Neuronal stem cell (in vitro differentiated cells): Measurements from ENCODE around the gene PLEKHM3.

Experiments used
- DNase-seq: peaks from one replicate; pipeline ENCODE4 v3.0.0-alpha.2; 2013; ENCODE audit warnings: low spot score
- H2AFZ ChIP-seq: one replicate; pipeline ENCODE4 v1.6.1; 2013; ENCODE audit warnings: mild to moderate bottlenecking, low read length, inconsistent platforms
- H2AK5ac ChIP-seq: 2 replicates; pipeline ENCODE4 v1.6.1; 2013; ENCODE audit warnings: low read depth, mild to moderate bottlenecking, inconsistent platforms, low read length, moderate library complexity, mixed read lengths
- H2BK120ac ChIP-seq: 2 replicates; pipeline ENCODE4 v1.6.1; 2013; ENCODE audit warnings: low read depth, mild to moderate bottlenecking, inconsistent platforms, low read length, moderate library complexity, mixed read lengths
- H2BK12ac ChIP-seq: one replicate; pipeline ENCODE4 v1.6.1; 2013; ENCODE audit warnings: low read length, inconsistent platforms
- H2BK15ac ChIP-seq: 2 replicates; pipeline ENCODE4 v1.6.1; 2013; ENCODE audit warnings: mild to moderate bottlenecking, low read length, inconsistent platforms, mixed read lengths
- H2BK5ac ChIP-seq: one replicate; pipeline ENCODE4 v1.6.1; 2013; ENCODE audit warnings: inconsistent platforms, mild to moderate bottlenecking, low read length, moderate library complexity
- H3K14ac ChIP-seq: one replicate; pipeline ENCODE4 v1.6.1; 2013; ENCODE audit warnings: low read length, inconsistent platforms
- H3K18ac ChIP-seq: 2 replicates; pipeline ENCODE4 v1.6.1; 2013; ENCODE audit warnings: low read length, inconsistent platforms
- H3K23ac ChIP-seq: 2 replicates; pipeline ENCODE4 v1.6.1; 2013; ENCODE audit warnings: low read depth, mild to moderate bottlenecking, mixed read lengths, low read length, inconsistent platforms; ENCODE audit not compliant: poor library complexity
- H3K27ac ChIP-seq: replicated peaks from 3 replicates; pipeline ENCODE4 v1.5.1; 2013; ENCODE audit warnings: low read length, inconsistent platforms
- H3K27me3 ChIP-seq, 3 experiments: 2 replicates each; pipeline ENCODE4 v1.6.1; 2013; ENCODE audit warnings: low read length in 3 of 3, mild to moderate bottlenecking in 2 of 3, inconsistent platforms in 1 of 3, low read depth in 1 of 3, mixed read lengths in 1 of 3, moderate library complexity in 1 of 3; ENCODE audit not compliant: control insufficient read depth in 3 of 3, insufficient read depth in 3 of 3
- H3K36me3 ChIP-seq, 2 donors: replicated peaks in 1 of 2; 2 replicates each; pipeline ENCODE4 v1.6.1; 2013; ENCODE audit warnings: low read length in 2 of 2; ENCODE audit not compliant: control insufficient read depth in 2 of 2, insufficient read depth in 2 of 2
- H3K4ac ChIP-seq: 2 replicates; pipeline ENCODE4 v1.6.1; 2013; ENCODE audit warnings: inconsistent platforms, mild to moderate bottlenecking, low read length, moderate library complexity
- H3K4me1 ChIP-seq, 2 donors: 1 replicate in 1 of 2; 2 replicates in 1 of 2; pipeline ENCODE4 v1.6.1; 2013; ENCODE audit warnings: low read length in 2 of 2, low read depth in 1 of 2; ENCODE audit not compliant: control insufficient read depth in 2 of 2, insufficient read depth in 1 of 2
- H3K4me2 ChIP-seq: one replicate; pipeline ENCODE4 v1.6.1; 2013; ENCODE audit warnings: mild to moderate bottlenecking, low read length, inconsistent platforms; ENCODE audit not compliant: insufficient read depth, poor library complexity, severe bottlenecking
- H3K4me3 ChIP-seq, 2 donors: 2 replicates each; pipeline ENCODE4 v1.5.1; 2013; ENCODE audit warnings: low read length in 2 of 2, mild to moderate bottlenecking in 2 of 2, inconsistent platforms in 1 of 2, moderate library complexity in 1 of 2
- H3K79me1 ChIP-seq: one replicate; pipeline ENCODE4 v1.6.1; 2013; ENCODE audit warnings: low read depth, mild to moderate bottlenecking, inconsistent platforms, low read length, moderate library complexity
- H3K9ac ChIP-seq: one replicate; pipeline ENCODE4 v1.6.1; 2013; ENCODE audit warnings: mild to moderate bottlenecking, low read depth, low read length, inconsistent platforms; ENCODE audit not compliant: poor library complexity
- H3K9me3 ChIP-seq, 2 donors: replicated peaks in 1 of 2; 2 replicates each; pipeline versions ENCODE3 to v1.6.1; 2013; ENCODE audit warnings: low read length in 2 of 2, mild to moderate bottlenecking in 2 of 2, inconsistent platforms in 1 of 2, low read depth in 1 of 2, mixed read lengths in 1 of 2, moderate library complexity in 1 of 2; ENCODE audit not compliant: control insufficient read depth in 2 of 2, insufficient read depth in 1 of 2
- H4K8ac ChIP-seq: one replicate; pipeline ENCODE4 v1.6.1; 2013; ENCODE audit warnings: low read depth, mild to moderate bottlenecking, inconsistent platforms, low read length, moderate library complexity
- H4K91ac ChIP-seq: one replicate; pipeline ENCODE4 v1.6.1; 2013; ENCODE audit warnings: low read length, low read depth, mild to moderate bottlenecking, inconsistent platforms; ENCODE audit not compliant: poor library complexity
- WGBS, 2 donors: extraction: QIAGEN DNeasy Blood & Tissue Kit; methylation state at CpG; one replicate each; pipeline ENCODE4 v1.1.7; 2013; ENCODE audit warnings: missing lambda C conversion rate in 2 of 2, mixed read lengths in 1 of 2; ENCODE audit not compliant: insufficient read length in 2 of 2, insufficient replicate concordance in 1 of 2; ENCODE audit errors: extremely low coverage in 2 of 2; 5-methylcytosine and 5-hydroxymethylcytosine counted together

Gene PLEKHM3

DNA sequence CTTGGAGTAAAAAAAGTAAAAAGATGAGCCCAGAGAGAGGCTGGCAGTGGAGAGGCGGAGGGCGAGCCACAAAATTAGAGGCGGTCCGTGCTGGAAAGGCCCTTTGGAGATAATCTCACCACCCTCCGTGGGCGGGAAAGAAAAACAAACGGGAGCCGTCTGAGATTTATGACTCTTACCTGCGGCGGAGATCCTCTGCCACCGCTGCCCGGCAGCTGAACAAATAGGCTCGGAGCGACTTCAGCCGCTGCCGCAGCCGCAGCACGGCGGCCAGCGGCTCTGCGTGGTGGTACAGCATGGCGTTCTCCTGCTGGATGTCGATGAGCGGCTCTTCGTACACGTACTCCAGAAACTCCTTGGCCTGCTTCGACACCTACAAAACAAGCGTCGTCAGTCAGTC lies 94.6 kb downstream of the PLEKHM3 start:
- H3K4me3 ChIP-seq, result no peak overlapping the region
- H3K79me1 ChIP-seq, result no peaks in the 10 kb centered on the region
- H3K9ac ChIP-seq, result no peak overlapping the region
- H3K4ac ChIP-seq, result no peak overlapping the region
- peak overlapping the region; percentile 76 for H2BK12ac ChIP-seq
- peak overlapping the region; percentile 79 for H2BK15ac ChIP-seq
- H3K9me3 ChIP-seq, result no peaks in the 10 kb centered on the region
- no peak overlapping the region for H3K23ac ChIP-seq
- H3K18ac ChIP-seq, result peak overlapping the region; percentile 51
- no peak overlapping the region for H3K27ac ChIP-seq
- peak overlapping the region; percentile 9 for H2AK5ac ChIP-seq
- no peak overlapping the region for H2BK5ac ChIP-seq
- H3K4me2 ChIP-seq, result no peak overlapping the region
- H4K91ac ChIP-seq, result no peak overlapping the region
- no peak overlapping the region for H3K14ac ChIP-seq
- H4K8ac ChIP-seq, result no peak overlapping the region
- no peak for DNase-seq
- H3K27me3 ChIP-seq, result no peaks in the 10 kb centered on the region
- no peak overlapping the region for H2BK120ac ChIP-seq
- WGBS, 2 donors, result no CpG with 5 or more reads among the region's 29 CpGs
- H3K36me3 ChIP-seq, result no peaks in the 10 kb centered on the region
- no peak overlapping the region for H2AFZ ChIP-seq
- peaks cover 0 to 6% of the 10 kb centered on the region in 2 donors for H3K4me1 ChIP-seq

DNA sequence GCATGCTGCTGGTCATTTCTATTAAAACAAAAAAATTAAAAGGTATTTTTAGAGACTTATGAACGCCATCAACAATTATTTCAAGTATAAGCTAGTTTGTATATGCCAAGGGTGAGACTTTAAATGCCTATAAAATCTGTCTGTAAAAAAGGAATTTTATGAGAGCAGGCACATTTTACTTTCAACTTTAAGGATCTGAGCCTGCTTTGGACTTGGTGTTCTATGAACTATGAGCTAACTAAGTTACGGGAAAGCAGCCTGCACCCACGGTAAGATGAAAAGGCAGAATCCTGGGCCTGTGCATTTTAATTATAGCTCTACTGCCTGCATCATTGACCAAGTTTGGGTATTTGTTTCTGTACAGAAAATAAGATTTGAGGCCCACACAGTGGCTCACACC lies 95.4 kb downstream of the PLEKHM3 start:
- no peak overlapping the region for H3K14ac ChIP-seq
- no peak overlapping the region for H3K4ac ChIP-seq
- H3K36me3 ChIP-seq, result no peaks in the 10 kb centered on the region
- H3K18ac ChIP-seq, result no peak overlapping the region
- H2AK5ac ChIP-seq, result no peak overlapping the region
- H4K91ac ChIP-seq, result no peak overlapping the region
- no peaks in the 10 kb centered on the region for H3K9me3 ChIP-seq
- no peak overlapping the region for H2AFZ ChIP-seq
- H4K8ac ChIP-seq, result no peak overlapping the region
- no peak overlapping the region for H3K23ac ChIP-seq
- H3K79me1 ChIP-seq, result no peaks in the 10 kb centered on the region
- no peak overlapping the region for H3K4me2 ChIP-seq
- H3K9ac ChIP-seq, result no peak overlapping the region
- no peak for DNase-seq
- H3K4me1 ChIP-seq, result peaks cover 0 to 4% of the 10 kb centered on the region in 2 donors
- H3K27me3 ChIP-seq, result no peaks in the 10 kb centered on the region
- H2BK5ac ChIP-seq, result no peak overlapping the region
- no peak overlapping the region for H3K27ac ChIP-seq
- no peak overlapping the region for H3K4me3 ChIP-seq
- H2BK120ac ChIP-seq, result no peak overlapping the region
- no CpG with 5 or more reads among the region's 3 CpGs for WGBS, 2 donors
- no peak overlapping the region for H2BK12ac ChIP-seq
- no peak overlapping the region for H2BK15ac ChIP-seq

DNA sequence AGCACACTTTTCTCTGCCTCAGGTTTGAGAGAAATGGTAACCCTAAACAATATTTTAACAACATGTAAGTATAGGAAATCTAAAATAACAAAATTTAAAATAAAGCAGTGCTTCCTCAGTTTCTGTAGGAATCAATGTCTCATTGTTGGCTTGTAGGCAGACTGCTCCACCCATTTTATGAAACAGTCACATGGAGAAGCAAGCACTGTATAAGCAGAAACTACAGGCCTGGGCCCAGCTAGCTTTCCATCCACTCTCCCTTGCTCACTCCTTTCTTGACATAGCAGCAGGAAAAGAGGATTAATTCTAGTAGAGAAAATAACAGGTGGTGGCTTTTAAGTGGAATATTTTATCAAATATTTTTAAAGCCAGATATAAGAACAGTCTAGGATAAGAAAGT lies 97.2 kb downstream of the PLEKHM3 start:
- no peaks in the 10 kb centered on the region for H3K79me1 ChIP-seq
- H3K4me1 ChIP-seq, result no peaks in the 10 kb centered on the region
- H3K9ac ChIP-seq, result no peak overlapping the region
- H2BK15ac ChIP-seq, result no peak overlapping the region
- no peak overlapping the region for H3K23ac ChIP-seq
- H3K27ac ChIP-seq, result no peak overlapping the region
- no peaks in the 10 kb centered on the region for H3K27me3 ChIP-seq
- H3K4me3 ChIP-seq, result no peak overlapping the region
- no peak overlapping the region for H2AK5ac ChIP-seq
- no peak overlapping the region for H2AFZ ChIP-seq
- no peak overlapping the region for H3K4me2 ChIP-seq
- H3K4ac ChIP-seq, result no peak overlapping the region
- no peak overlapping the region for H2BK12ac ChIP-seq
- no peaks in the 10 kb centered on the region for H3K36me3 ChIP-seq
- H2BK120ac ChIP-seq, result no peak overlapping the region
- H2BK5ac ChIP-seq, result no peak overlapping the region
- no peak overlapping the region for H3K14ac ChIP-seq
- no peak overlapping the region for H4K8ac ChIP-seq
- no peak overlapping the region for H3K18ac ChIP-seq
- no peak for DNase-seq
- H4K91ac ChIP-seq, result no peak overlapping the region
- H3K9me3 ChIP-seq, result no peaks in the 10 kb centered on the region

DNA sequence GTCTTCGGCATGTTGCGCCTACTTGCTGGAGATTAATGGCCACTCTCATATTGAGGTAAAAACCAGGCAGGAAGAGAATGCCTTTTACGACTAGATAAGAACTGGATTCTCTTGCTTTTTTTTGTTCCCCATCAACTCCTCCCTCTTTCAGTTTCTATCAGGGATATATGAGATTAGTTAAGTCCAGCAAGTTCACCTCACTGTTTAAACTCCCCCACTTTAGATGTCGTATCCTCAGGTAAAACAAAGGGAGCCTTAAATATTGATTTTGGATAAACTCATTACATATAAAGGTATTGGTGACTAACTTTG lies 98.4 kb downstream of the PLEKHM3 start:
- no peak overlapping the region for H2BK5ac ChIP-seq
- no peak overlapping the region for H2AFZ ChIP-seq
- no peak overlapping the region for H3K27ac ChIP-seq
- no peak overlapping the region for H2BK120ac ChIP-seq
- no peak overlapping the region for H3K18ac ChIP-seq
- H3K4me3 ChIP-seq, result no peak overlapping the region
- H4K8ac ChIP-seq, result no peak overlapping the region
- H2BK12ac ChIP-seq, result no peak overlapping the region
- WGBS, 2 donors, result no CpG with 5 or more reads among the region's 4 CpGs
- no peak for DNase-seq
- H3K4me2 ChIP-seq, result no peak overlapping the region
- no peak overlapping the region for H2AK5ac ChIP-seq
- no peak overlapping the region for H3K23ac ChIP-seq
- H3K9me3 ChIP-seq, result no peaks in the 10 kb centered on the region
- no peak overlapping the region for H4K91ac ChIP-seq
- H3K9ac ChIP-seq, result no peak overlapping the region
- no peak overlapping the region for H3K4ac ChIP-seq
- H3K14ac ChIP-seq, result no peak overlapping the region
- H3K36me3 ChIP-seq, result no peaks in the 10 kb centered on the region
- H3K27me3 ChIP-seq, result no peaks in the 10 kb centered on the region
- H3K4me1 ChIP-seq, result no peaks in the 10 kb centered on the region
- no peaks in the 10 kb centered on the region for H3K79me1 ChIP-seq
- no peak overlapping the region for H2BK15ac ChIP-seq
